OCI-LY1 (cell line): Measurements from ENCODE around the gene CRKL.
"Not testable (repeated sequence)": the region's sequence is repeated elsewhere in the genome, so short reads cannot be mapped to it uniquely, and the experiment has no call there.

Experiments used
- H2AFZ ChIP-seq: fragments of 200-600 bp; sonication (generic), shearing (Covaris generic); 2 replicates; pipeline ENCODE4 v1.6.0; 2014; ENCODE audit warnings: antibody characterized with exemption, mild to moderate bottlenecking, low read length
- H3F3A ChIP-seq: fragments of 200-600 bp; sonication (generic), shearing (Covaris generic); 2 replicates; pipeline ENCODE4 v1.6.0; 2014; ENCODE audit warnings: mild to moderate bottlenecking, antibody characterized with exemption, low read length, moderate library complexity; ENCODE audit not compliant: insufficient read depth
- H3K27ac ChIP-seq: fragments of 200-600 bp; sonication (generic); 2 replicates; pipeline ENCODE4 v1.5.1; 2014; ENCODE audit warnings: low read length, mixed run types, mild to moderate bottlenecking, low read depth; ENCODE audit not compliant: poor library complexity, severe bottlenecking
- H3K27me3 ChIP-seq: fragments of 200-600 bp; sonication (generic); 2 replicates; pipeline ENCODE4 v1.6.0; 2014; ENCODE audit warnings: antibody characterized with exemption, mild to moderate bottlenecking, low read length, moderate library complexity; ENCODE audit not compliant: insufficient read depth
- H3K36me3 ChIP-seq: fragments of 200-600 bp; sonication (generic); 2 replicates; pipeline ENCODE4 v1.6.1; 2014; ENCODE audit warnings: mild to moderate bottlenecking, antibody characterized with exemption, low read length, moderate library complexity, mixed read lengths; ENCODE audit not compliant: insufficient read depth
- H3K4me1 ChIP-seq: fragments of 200-600 bp; sonication (generic); 2 replicates; pipeline ENCODE4 v1.5.1; 2014; ENCODE audit warnings: mild to moderate bottlenecking, low read length, moderate library complexity; ENCODE audit not compliant: insufficient read depth, severe bottlenecking
- H3K4me2 ChIP-seq: fragments of 200-600 bp; sonication (generic), shearing (Covaris generic); 2 replicates; pipeline ENCODE4 v1.6.1; 2014; ENCODE audit warnings: low read length
- H3K4me3 ChIP-seq: fragments of 200-600 bp; sonication (generic); 2 replicates; pipeline ENCODE4 v1.5.1; 2014; ENCODE audit warnings: low read length, low read depth, mild to moderate bottlenecking, mixed read lengths; ENCODE audit not compliant: poor library complexity, severe bottlenecking
- H3K79me2 ChIP-seq: fragments of 200-600 bp; shearing (Covaris generic); 2 replicates; pipeline ENCODE4 v1.6.1; 2016; ENCODE audit warnings: mixed run types, low read length, mixed read lengths; ENCODE audit not compliant: insufficient read depth
- H3K9ac ChIP-seq: fragments of 200-600 bp; sonication (generic), shearing (Covaris generic); 2 replicates; pipeline ENCODE4 v1.6.1; 2014; ENCODE audit warnings: mild to moderate bottlenecking, low read length, mixed read lengths
- H3K9me2 ChIP-seq: fragments of 200-600 bp; sonication (generic), shearing (Covaris generic); 2 replicates; pipeline ENCODE4 v1.6.1; 2014; ENCODE audit warnings: low read depth, mild to moderate bottlenecking, low read length, mixed read lengths
- H3K9me3 ChIP-seq: fragments of 200-600 bp; shearing (Covaris generic); 2 replicates; pipeline ENCODE4 v1.6.1; 2014; ENCODE audit warnings: low read length, mixed read lengths
- H4K20me1 ChIP-seq: fragments of 200-600 bp; sonication (generic), shearing (Covaris generic); 2 replicates; pipeline ENCODE4 v1.6.0; 2016; ENCODE audit warnings: mild to moderate bottlenecking, low read length; ENCODE audit not compliant: insufficient read depth
- CTCF ChIP-seq: fragments of 200-600 bp; sonication (generic), shearing (Covaris generic); IDR thresholded peaks from 2 replicates; pipeline ENCODE4 v1.5.1; 2017; ENCODE audit warnings: mild to moderate bottlenecking, antibody characterized with exemption, low read length, moderate library complexity, mixed read lengths
- EZH2 ChIP-seq: fragments of 200-600 bp; sonication (generic), shearing (Covaris generic); IDR thresholded peaks from 2 replicates; pipeline ENCODE4 v1.8.0; 2017; ENCODE audit warnings: borderline replicate concordance, mixed run types, mild to moderate bottlenecking, antibody characterized with exemption, low read length, moderate library complexity, mixed read lengths

The CRKL gene

GRCh38 chr22:20930004-20930403 lies 12.8 kb downstream of the CRKL start:
- 0 out of 2 replicates have a peak, but pooled peaks cover 3% of the 10 kb centered on the region for H4K20me1 ChIP-seq

GRCh38 chr22:20930435-20930834 lies 13.2 kb downstream of the CRKL start:
- H3K9me2 ChIP-seq, H3K27ac ChIP-seq, H3K9ac ChIP-seq, H3K4me3 ChIP-seq, H3K9me3 ChIP-seq, H3K4me2 ChIP-seq, H3K27me3 ChIP-seq, H3F3A ChIP-seq, H2AFZ ChIP-seq, H4K20me1 ChIP-seq: not testable (repeated sequence)
- peaks cover 45% of the 10 kb centered on the region for H3K36me3 ChIP-seq
- H3K4me1 ChIP-seq: peaks cover 12% of the 10 kb centered on the region
- H3K79me2 ChIP-seq: peaks cover 92% of the 10 kb centered on the region

More at GRCh38 chr22:20930004-20930403, 12.8 kb downstream of the CRKL start:
- no peak for TF ChIP-seq EZH2
- Histone ChIP-seq H2AFZ (no peak overlapping the region), H3F3A (no peaks in the 10 kb centered on the region), H3K9ac (no peak overlapping the region), H3K9me3 (no peaks in the 10 kb centered on the region), H3K9me2 (no peaks in the 10 kb centered on the region), H3K27me3 (no peaks in the 10 kb centered on the region), H3K4me3 (no peak overlapping the region), H3K4me1 (peaks cover 17% of the 10 kb centered on the region), H3K79me2 (peaks cover 92% of the 10 kb centered on the region), H3K27ac (no peak overlapping the region), H3K36me3 (peaks cover 41% of the 10 kb centered on the region), H3K4me2 (no peak overlapping the region)

GRCh38 chr22:20931126-20931654 lies 14.0 kb downstream of the CRKL start:
- no peak overlapping the region for H3K4me2 ChIP-seq
- no peaks in the 10 kb centered on the region for H3K9me2 ChIP-seq
- no peak overlapping the region for H3K4me3 ChIP-seq
- no peaks in the 10 kb centered on the region for H3F3A ChIP-seq
- peaks cover 51% of the 10 kb centered on the region for H3K36me3 ChIP-seq
- H3K79me2 ChIP-seq: peaks cover 92% of the 10 kb centered on the region
- H3K27ac ChIP-seq: no peak overlapping the region
- H3K27me3 ChIP-seq: no peaks in the 10 kb centered on the region
- H2AFZ ChIP-seq: no peak overlapping the region
- peaks cover 5% of the 10 kb centered on the region for H3K4me1 ChIP-seq
- 0 out of 2 replicates have a peak, but pooled peaks cover 3% of the 10 kb centered on the region for H4K20me1 ChIP-seq
- no peak overlapping the region for H3K9ac ChIP-seq
- TF ChIP-seq CTCF (no peak), EZH2 (no peak)
- H3K9me3 ChIP-seq: no peaks in the 10 kb centered on the region

GRCh38 chr22:20933910-20934309 lies 16.7 kb downstream of the CRKL start:
- Histone ChIP-seq H3K79me2 (peaks cover 91% of the 10 kb centered on the region), H3K4me3 (no peak overlapping the region), H3K4me1 (peaks cover 14% of the 10 kb centered on the region), H2AFZ (no peak overlapping the region), H3K36me3 (peaks cover 67% of the 10 kb centered on the region), H3K27me3 (no peaks in the 10 kb centered on the region), H3K9me3 (no peaks in the 10 kb centered on the region), H3K9me2 (no peaks in the 10 kb centered on the region), H3K4me2 (no peak overlapping the region), H3K27ac (no peak overlapping the region), H3K9ac (no peak overlapping the region), H4K20me1 (no peaks in the 10 kb centered on the region), H3F3A (no peaks in the 10 kb centered on the region)
- TF ChIP-seq EZH2 (no peak), CTCF (no peak)

GRCh38 chr22:20935049-20935448 lies 17.8 kb downstream of the CRKL start:
- H3K9ac ChIP-seq, H4K20me1 ChIP-seq, H3K4me2 ChIP-seq, H2AFZ ChIP-seq, H3K27ac ChIP-seq, H3K9me2 ChIP-seq, H3K4me3 ChIP-seq, H3F3A ChIP-seq, H3K27me3 ChIP-seq, H3K9me3 ChIP-seq: not testable (repeated sequence)
- Histone ChIP-seq H3K4me1 (peaks cover 17% of the 10 kb centered on the region), H3K36me3 (peaks cover 65% of the 10 kb centered on the region), H3K79me2 (peaks cover 92% of the 10 kb centered on the region)

- Histone ChIP-seq H3K79me2 (peaks cover 93% of the 10 kb centered on the region), H3K4me1 (peaks cover 21% of the 10 kb centered on the region), H3K36me3 (peaks cover 71% of the 10 kb centered on the region)
- not testable (repeated sequence) for H3K9me3 ChIP-seq, H2AFZ ChIP-seq, H3K9me2 ChIP-seq, H3K27ac ChIP-seq, H3F3A ChIP-seq, H4K20me1 ChIP-seq, H3K27me3 ChIP-seq, H3K4me2 ChIP-seq, H3K4me3 ChIP-seq, H3K9ac ChIP-seq
These were observed 18.8 kb downstream of the CRKL start for GRCh38 chr22:20935780-20936539.
